Stimulated activated CD4-positive, alpha-beta T cell treated with anti-CD3 and anti-CD28 coated beads, Interleukin-12 subunit alpha, Interleukin-12 subunit beta, amount 100 ng/mL, for 48 hours (primary cell): ENCODE results near the gene BCAR1.
"Not testable (repeated sequence)": the region's sequence is repeated elsewhere in the genome, so short reads cannot be mapped to it uniquely, and the experiment has no call there.

Experiments used
- DNase-seq, 3 donors: peaks; one replicate each; pipeline ENCODE4 v3.0.0-alpha.2; 2020; ENCODE audit warnings: low read depth in 2 of 3, low spot score in 1 of 3

Gene BCAR1

GRCh38 chr16:75240633-75241032 is 10.8 kb downstream of the BCAR1 start:
- DNase-seq: not testable (repeated sequence)

GRCh38 chr16:75239542-75240122 is 11.8 kb downstream of the BCAR1 start:
- no peak for DNase-seq

GRCh38 chr16:75238853-75239541 is 12.4 kb downstream of the BCAR1 start:
- DNase-seq: no peak

GRCh38 chr16:75238132-75238852 is 13.1 kb downstream of the BCAR1 start:
- no peak for DNase-seq

GRCh38 chr16:75237398-75238131 is 13.9 kb downstream of the BCAR1 start:
- no peak for DNase-seq

- no peak for DNase-seq
Measured at GRCh38 chr16:75236736-75237397, 14.6 kb downstream of the BCAR1 start.

GRCh38 chr16:75236232-75236631 is 15.2 kb downstream of the BCAR1 start:
- peak in 2 of 3 donors; percentile 23 to 25 for DNase-seq

- no peak for DNase-seq
Measured at GRCh38 chr16:75235721-75236193, 15.7 kb downstream of the BCAR1 start.

- DNase-seq: no peak
Measured at GRCh38 chr16:75234856-75235696, 16.3 kb downstream of the BCAR1 start.

GRCh38 chr16:75233611-75233938 is 17.8 kb downstream of the BCAR1 start:
- no peak for DNase-seq

GRCh38 chr16:75231570-75231969 is 19.9 kb downstream of the BCAR1 start:
- DNase-seq: no peak

- no peak for DNase-seq
Measured at GRCh38 chr16:75230471-75231110, 20.8 kb downstream of the BCAR1 start.

GRCh38 chr16:75229172-75230031 is 22.0 kb downstream of the BCAR1 start:
- DNase-seq: no peak

- no peak for DNase-seq
Measured at GRCh38 chr16:75228143-75228976, 23.1 kb downstream of the BCAR1 start.

- DNase-seq: no peak
Measured at GRCh38 chr16:75227361-75228142, 23.9 kb downstream of the BCAR1 start.

- DNase-seq: no peak
Measured at GRCh38 chr16:75226550-75227360, 24.7 kb downstream of the BCAR1 start.
